Measurements from ENCODE around the gene RPRD2. TPM values are rescaled to one million over a fixed set of nuclear protein-coding genes. Genes with fewer than 3 reads are reported as not detected.

RPRD2 gene
- total RNA-seq, 1 experiment from 2014 or later, result 29.9 TPM

DNA sequence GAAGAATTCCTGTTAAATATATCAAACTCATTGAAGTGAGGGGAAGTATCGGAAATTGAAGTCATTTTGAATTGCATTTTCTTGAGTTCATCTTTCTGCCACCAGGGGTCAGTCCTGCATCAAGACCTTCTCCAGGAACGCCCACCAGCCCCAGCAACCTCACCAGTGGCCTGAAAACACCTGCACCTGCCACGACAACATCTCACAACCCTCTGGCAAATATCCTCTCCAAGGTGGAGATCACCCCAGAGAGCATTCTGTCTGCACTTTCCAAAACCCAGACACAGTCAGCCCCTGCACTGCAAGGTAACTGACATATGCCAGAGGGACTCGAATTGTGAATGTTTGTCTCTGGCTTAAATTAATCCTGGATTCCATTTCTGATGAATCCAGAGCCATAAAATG, 100.5 kb downstream of the RPRD2 start:
- Histone ChIP-seq H3K27me3 (ENCODE audit: low read length) (no peaks in the 10 kb centered on the region), H3K9ac (ENCODE audit: low read length) (no peak overlapping the region), H3K9me2 (replicated peaks; ENCODE audit: insufficient read depth, low read length) (no peaks in the 10 kb centered on the region), H3K36me3 (ENCODE audit: insufficient read depth, low read length) (peaks cover 17% of the 10 kb centered on the region), H3K4me2 (ENCODE audit: low read depth, low read length, poor library complexity, severe bottlenecking) (no peak overlapping the region), H2AFZ (ENCODE audit: low read length) (no peak overlapping the region), H3K4me1 (ENCODE audit: low read length) (no peaks in the 10 kb centered on the region), H3K9me3 (ENCODE audit: low read length) (no peaks in the 10 kb centered on the region), H3K79me2 (ENCODE audit: low read length) (peaks cover 4% of the 10 kb centered on the region; the same call in 1 of the 2 replicates), H4K20me1 (ENCODE audit: insufficient read depth, low read depth, low read length) (no peaks in the 10 kb centered on the region), H3K27ac (ENCODE audit: low read length) (no peak overlapping the region), H3K4me3 (ENCODE audit: low read length) (no peak overlapping the region)
- peak; percentile 86 for DNase-seq

- Histone ChIP-seq H2AFZ (ENCODE audit: low read length) (no peak overlapping the region), H3K27me3 (ENCODE audit: low read length) (no peaks in the 10 kb centered on the region), H3K27ac (ENCODE audit: low read length) (no peak overlapping the region), H3K9me2 (replicated peaks; ENCODE audit: insufficient read depth, low read length) (no peaks in the 10 kb centered on the region), H3K4me1 (ENCODE audit: low read length) (no peaks in the 10 kb centered on the region), H3K79me2 (ENCODE audit: low read length) (peaks cover 4% of the 10 kb centered on the region; the same call in 1 of the 2 replicates), H3K9ac (ENCODE audit: low read length) (no peak overlapping the region), H3K4me3 (ENCODE audit: low read length) (no peak overlapping the region), H3K36me3 (ENCODE audit: insufficient read depth, low read length) (peaks cover 39% of the 10 kb centered on the region), H3K9me3 (ENCODE audit: low read length) (no peaks in the 10 kb centered on the region), H3K4me2 (ENCODE audit: low read depth, low read length, poor library complexity, severe bottlenecking) (no peak overlapping the region), H4K20me1 (ENCODE audit: insufficient read depth, low read depth, low read length) (no peaks in the 10 kb centered on the region)
- no peak for DNase-seq
Observed at GRCh38 chr1:150466964-150467363, 103.0 kb downstream of the RPRD2 start.

- no peaks in the 10 kb centered on the region for H4K20me1 ChIP-seq (ENCODE audit: insufficient read depth, low read depth, low read length)
- no peak overlapping the region for H3K4me2 ChIP-seq (ENCODE audit: low read depth, low read length, poor library complexity, severe bottlenecking)
- peaks cover 4% of the 10 kb centered on the region; the same call in 1 of the 2 replicates for H3K79me2 ChIP-seq (ENCODE audit: low read length)
- no peak overlapping the region for H2AFZ ChIP-seq (ENCODE audit: low read length)
- H3K4me1 ChIP-seq (ENCODE audit: low read length), result no peaks in the 10 kb centered on the region
- peaks cover 44% of the 10 kb centered on the region for H3K36me3 ChIP-seq (ENCODE audit: insufficient read depth, low read length)
- H3K27me3 ChIP-seq (ENCODE audit: low read length), result no peaks in the 10 kb centered on the region
- H3K9me2 ChIP-seq (replicated peaks; ENCODE audit: insufficient read depth, low read length), result no peaks in the 10 kb centered on the region
- no peak overlapping the region for H3K27ac ChIP-seq (ENCODE audit: low read length)
- no peak overlapping the region for H3K9ac ChIP-seq (ENCODE audit: low read length)
- no peak overlapping the region for H3K4me3 ChIP-seq (ENCODE audit: low read length)
- DNase-seq, result no peak
- no peaks in the 10 kb centered on the region for H3K9me3 ChIP-seq (ENCODE audit: low read length)
Observed at GRCh38 chr1:150469291-150469690, 105.3 kb downstream of the RPRD2 start.

DNA sequence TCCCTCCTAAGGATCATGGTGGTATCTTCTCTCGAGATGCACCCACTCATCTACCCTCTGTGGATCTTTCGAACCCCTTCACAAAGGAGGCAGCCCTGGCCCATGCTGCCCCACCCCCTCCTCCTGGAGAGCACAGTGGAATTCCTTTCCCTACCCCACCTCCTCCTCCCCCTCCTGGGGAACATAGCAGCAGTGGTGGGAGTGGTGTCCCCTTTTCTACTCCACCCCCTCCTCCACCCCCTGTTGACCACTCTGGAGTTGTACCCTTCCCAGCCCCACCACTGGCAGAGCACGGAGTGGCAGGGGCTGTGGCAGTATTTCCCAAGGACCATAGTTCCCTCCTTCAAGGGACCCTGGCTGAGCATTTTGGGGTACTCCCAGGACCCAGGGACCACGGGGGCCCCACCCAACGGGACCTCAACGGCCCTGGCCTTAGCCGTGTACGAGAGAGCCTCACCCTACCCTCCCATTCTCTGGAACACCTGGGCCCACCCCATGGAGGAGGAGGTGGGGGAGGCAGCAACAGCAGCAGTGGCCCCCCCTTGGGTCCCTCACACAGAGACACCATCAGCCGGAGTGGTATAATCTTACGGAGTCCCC, 108.8 kb downstream of the RPRD2 start:
- Histone ChIP-seq H3K4me1 (ENCODE audit: low read length) (no peaks in the 10 kb centered on the region), H3K4me3 (ENCODE audit: low read length) (no peak overlapping the region), H3K27ac (ENCODE audit: low read length) (no peak overlapping the region), H3K9me3 (ENCODE audit: low read length) (no peaks in the 10 kb centered on the region), H4K20me1 (ENCODE audit: insufficient read depth, low read depth, low read length) (no peaks in the 10 kb centered on the region), H3K27me3 (ENCODE audit: low read length) (no peaks in the 10 kb centered on the region), H3K9ac (ENCODE audit: low read length) (no peak overlapping the region), H3K79me2 (ENCODE audit: low read length) (no peaks in the 10 kb centered on the region), H3K9me2 (replicated peaks; ENCODE audit: insufficient read depth, low read length) (no peaks in the 10 kb centered on the region), H3K36me3 (ENCODE audit: insufficient read depth, low read length) (peaks cover 30% of the 10 kb centered on the region; the same call in 1 of the 2 replicates), H2AFZ (ENCODE audit: low read length) (no peak overlapping the region), H3K4me2 (ENCODE audit: low read depth, low read length, poor library complexity, severe bottlenecking) (no peak overlapping the region)
- DNase-seq, result no peak

- H3K4me3 ChIP-seq (ENCODE audit: low read length), result no peak overlapping the region
- H3K4me1 ChIP-seq (ENCODE audit: low read length), result no peaks in the 10 kb centered on the region
- no peak overlapping the region for H3K4me2 ChIP-seq (ENCODE audit: low read depth, low read length, poor library complexity, severe bottlenecking)
- no peak overlapping the region for H3K27ac ChIP-seq (ENCODE audit: low read length)
- DNase-seq, result no peak
- H3K36me3 ChIP-seq (ENCODE audit: insufficient read depth, low read length), result peaks cover 30% of the 10 kb centered on the region; the same call in 1 of the 2 replicates
- no peaks in the 10 kb centered on the region for H3K9me3 ChIP-seq (ENCODE audit: low read length)
- no peaks in the 10 kb centered on the region for H4K20me1 ChIP-seq (ENCODE audit: insufficient read depth, low read depth, low read length)
- H3K9me2 ChIP-seq (replicated peaks; ENCODE audit: insufficient read depth, low read length), result no peaks in the 10 kb centered on the region
- no peak overlapping the region for H3K9ac ChIP-seq (ENCODE audit: low read length)
- no peak overlapping the region for H2AFZ ChIP-seq (ENCODE audit: low read length)
- no peaks in the 10 kb centered on the region for H3K27me3 ChIP-seq (ENCODE audit: low read length)
- H3K79me2 ChIP-seq (ENCODE audit: low read length), result no peaks in the 10 kb centered on the region
Observed at GRCh38 chr1:150473659-150474058, 109.7 kb downstream of the RPRD2 start.

GRCh38 chr1:150474869-150475268, 110.9 kb downstream of the RPRD2 start:
- peaks cover 26% of the 10 kb centered on the region; the same call in 1 of the 2 replicates for H3K36me3 ChIP-seq (ENCODE audit: insufficient read depth, low read length)
- H4K20me1 ChIP-seq (ENCODE audit: insufficient read depth, low read depth, low read length), result no peaks in the 10 kb centered on the region
- no peaks in the 10 kb centered on the region for H3K9me2 ChIP-seq (replicated peaks; ENCODE audit: insufficient read depth, low read length)
- H3K4me3 ChIP-seq (ENCODE audit: low read length), result no peak overlapping the region
- H2AFZ ChIP-seq (ENCODE audit: low read length), result no peak overlapping the region
- no peaks in the 10 kb centered on the region for H3K27me3 ChIP-seq (ENCODE audit: low read length)
- H3K4me2 ChIP-seq (ENCODE audit: low read depth, low read length, poor library complexity, severe bottlenecking), result no peak overlapping the region
- DNase-seq, result no peak
- no peaks in the 10 kb centered on the region for H3K4me1 ChIP-seq (ENCODE audit: low read length)
- no peak overlapping the region for H3K9ac ChIP-seq (ENCODE audit: low read length)
- no peaks in the 10 kb centered on the region for H3K79me2 ChIP-seq (ENCODE audit: low read length)
- H3K9me3 ChIP-seq (ENCODE audit: low read length), result no peaks in the 10 kb centered on the region
- H3K27ac ChIP-seq (ENCODE audit: low read length), result no peak overlapping the region

GRCh38 chr1:150476754-150477153, 112.8 kb downstream of the RPRD2 start:
- H2AFZ ChIP-seq (ENCODE audit: low read length), result no peak overlapping the region

DNA sequence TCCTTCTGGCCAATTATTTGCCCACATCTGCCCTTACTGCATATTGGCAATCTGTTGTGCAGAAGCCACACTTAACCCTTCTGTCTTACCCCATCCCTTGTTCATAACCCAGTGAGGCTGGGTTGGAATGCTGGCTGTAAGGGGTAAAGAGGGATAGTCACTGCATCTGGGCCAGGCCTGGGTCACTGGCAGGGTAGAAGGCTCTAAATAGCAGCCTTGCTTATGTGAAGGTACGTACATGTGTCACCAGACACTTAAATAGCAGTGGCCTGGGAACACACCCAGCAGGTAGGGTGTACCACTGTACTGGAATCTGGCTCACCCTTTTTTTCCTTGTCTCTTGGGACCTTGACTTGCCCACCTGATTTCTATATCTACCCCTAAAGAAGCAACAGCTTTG, 113.4 kb downstream of the RPRD2 start:
- no peak overlapping the region for H3K27ac ChIP-seq (ENCODE audit: low read length)
- DNase-seq, result no peak
- H2AFZ ChIP-seq (ENCODE audit: low read length), result no peak overlapping the region

More at GRCh38 chr1:150476754-150477153, 112.8 kb downstream of the RPRD2 start:
- Histone ChIP-seq H3K79me2 (ENCODE audit: low read length) (no peaks in the 10 kb centered on the region), H3K4me3 (ENCODE audit: low read length) (no peak overlapping the region), H3K4me1 (ENCODE audit: low read length) (no peaks in the 10 kb centered on the region), H3K9me3 (ENCODE audit: low read length) (no peaks in the 10 kb centered on the region), H3K9ac (ENCODE audit: low read length) (no peak overlapping the region), H3K9me2 (replicated peaks; ENCODE audit: insufficient read depth, low read length) (no peaks in the 10 kb centered on the region), H3K4me2 (ENCODE audit: low read depth, low read length, poor library complexity, severe bottlenecking) (no peak overlapping the region), H4K20me1 (ENCODE audit: insufficient read depth, low read depth, low read length) (no peaks in the 10 kb centered on the region), H3K27me3 (ENCODE audit: low read length) (no peaks in the 10 kb centered on the region), H3K27ac (ENCODE audit: low read length) (no peak overlapping the region), H3K36me3 (ENCODE audit: insufficient read depth, low read length) (peaks cover 7% of the 10 kb centered on the region; the same call in 1 of the 2 replicates)
- no peak for DNase-seq

More for the DNA sequence above, 113.4 kb downstream of the RPRD2 start:
- no peaks in the 10 kb centered on the region for H3K9me3 ChIP-seq (ENCODE audit: low read length)
- no peaks in the 10 kb centered on the region for H4K20me1 ChIP-seq (ENCODE audit: insufficient read depth, low read depth, low read length)
- no peak overlapping the region for H3K9ac ChIP-seq (ENCODE audit: low read length)
- 0 out of 2 replicates have a peak, but pooled peaks cover 4% of the 10 kb centered on the region for H3K36me3 ChIP-seq (ENCODE audit: insufficient read depth, low read length)
- no peaks in the 10 kb centered on the region for H3K27me3 ChIP-seq (ENCODE audit: low read length)
- H3K4me3 ChIP-seq (ENCODE audit: low read length), result no peak overlapping the region
- H3K9me2 ChIP-seq (replicated peaks; ENCODE audit: insufficient read depth, low read length), result no peaks in the 10 kb centered on the region
- no peaks in the 10 kb centered on the region for H3K4me1 ChIP-seq (ENCODE audit: low read length)
- H3K4me2 ChIP-seq (ENCODE audit: low read depth, low read length, poor library complexity, severe bottlenecking), result no peak overlapping the region
- no peaks in the 10 kb centered on the region for H3K79me2 ChIP-seq (ENCODE audit: low read length)
